Coronary artery (tissue), 2 donors: ENCODE measurements around the gene VPS11.

Experiments used
- DNase-seq: peaks from one replicate; pipeline ENCODE4 v3.0.0-alpha.2; 2017; ENCODE audit warnings: low spot score
- H3K27ac ChIP-seq, 2 donors: fragments of 200-600 bp; sonication (generic); one replicate each; pipeline ENCODE4 v1.5.1; 2016 to 2019
- H3K4me3 ChIP-seq: fragments of 200-600 bp; sonication (generic); 2 replicates; pipeline ENCODE4 v1.5.1; 2016; ENCODE audit warnings: mild to moderate bottlenecking, moderate library complexity
- TF ChIP-seq, protein P1 (sequence below): fragments of 200-600 bp; sonication (generic); IDR thresholded peaks from one replicate; pipeline ENCODE4 v1.5.1; 2019; ENCODE audit warnings: antibody characterized with exemption

The VPS11 gene

DNA sequence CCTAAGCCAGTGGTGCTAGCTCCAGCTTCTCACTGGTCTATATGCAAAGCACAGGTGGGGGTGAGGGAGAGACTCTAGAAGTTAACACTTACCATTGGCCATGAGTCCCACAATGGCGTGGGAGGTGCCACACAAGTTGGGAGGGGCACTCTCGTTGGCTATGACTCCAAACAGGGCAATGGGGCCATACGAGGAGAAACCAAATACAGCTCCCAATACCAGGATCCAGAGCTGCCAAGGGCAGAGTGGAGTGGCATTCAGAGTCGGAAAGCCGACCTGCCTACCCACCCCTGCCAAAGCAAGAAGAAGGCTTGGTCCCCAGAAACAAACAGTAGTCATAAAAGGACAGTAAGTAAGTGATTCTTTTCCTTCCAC, 42.5 kb upstream of the VPS11 start:
- TF ChIP-seq, protein P1, sequence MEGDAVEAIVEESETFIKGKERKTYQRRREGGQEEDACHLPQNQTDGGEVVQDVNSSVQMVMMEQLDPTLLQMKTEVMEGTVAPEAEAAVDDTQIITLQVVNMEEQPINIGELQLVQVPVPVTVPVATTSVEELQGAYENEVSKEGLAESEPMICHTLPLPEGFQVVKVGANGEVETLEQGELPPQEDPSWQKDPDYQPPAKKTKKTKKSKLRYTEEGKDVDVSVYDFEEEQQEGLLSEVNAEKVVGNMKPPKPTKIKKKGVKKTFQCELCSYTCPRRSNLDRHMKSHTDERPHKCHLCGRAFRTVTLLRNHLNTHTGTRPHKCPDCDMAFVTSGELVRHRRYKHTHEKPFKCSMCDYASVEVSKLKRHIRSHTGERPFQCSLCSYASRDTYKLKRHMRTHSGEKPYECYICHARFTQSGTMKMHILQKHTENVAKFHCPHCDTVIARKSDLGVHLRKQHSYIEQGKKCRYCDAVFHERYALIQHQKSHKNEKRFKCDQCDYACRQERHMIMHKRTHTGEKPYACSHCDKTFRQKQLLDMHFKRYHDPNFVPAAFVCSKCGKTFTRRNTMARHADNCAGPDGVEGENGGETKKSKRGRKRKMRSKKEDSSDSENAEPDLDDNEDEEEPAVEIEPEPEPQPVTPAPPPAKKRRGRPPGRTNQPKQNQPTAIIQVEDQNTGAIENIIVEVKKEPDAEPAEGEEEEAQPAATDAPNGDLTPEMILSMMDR, result no peak
- Histone ChIP-seq H3K27ac (peak overlapping the region in 1 of 2 donors; percentile 63), H3K4me3 (no peak overlapping the region)
- DNase-seq, result no peak

DNA sequence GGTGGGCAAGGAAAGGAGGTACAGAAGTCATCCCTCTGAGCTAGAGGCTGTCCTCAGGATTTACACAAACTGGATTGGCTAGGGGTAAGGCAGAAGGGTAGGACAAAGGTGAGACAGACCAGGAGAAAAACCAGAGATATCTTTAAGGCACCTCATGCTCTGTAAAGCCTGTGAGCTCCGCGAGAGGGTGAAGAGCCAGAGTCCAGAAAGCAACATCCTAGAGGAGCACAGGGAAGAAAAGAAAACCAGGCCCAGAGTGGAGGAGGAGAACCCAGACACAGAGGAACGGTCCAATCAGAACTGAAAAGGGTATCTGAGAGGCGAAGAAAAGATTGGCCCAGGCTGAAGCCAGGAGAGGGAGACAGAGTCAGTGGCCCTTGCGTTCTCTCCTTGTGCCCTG, 42.1 kb upstream of the VPS11 start:
- TF ChIP-seq, protein P1, result no peak
- H3K27ac ChIP-seq, result peak overlapping the region in 1 of 2 donors; percentile 63
- DNase-seq, result no peak
- H3K4me3 ChIP-seq, result no peak overlapping the region

DNA sequence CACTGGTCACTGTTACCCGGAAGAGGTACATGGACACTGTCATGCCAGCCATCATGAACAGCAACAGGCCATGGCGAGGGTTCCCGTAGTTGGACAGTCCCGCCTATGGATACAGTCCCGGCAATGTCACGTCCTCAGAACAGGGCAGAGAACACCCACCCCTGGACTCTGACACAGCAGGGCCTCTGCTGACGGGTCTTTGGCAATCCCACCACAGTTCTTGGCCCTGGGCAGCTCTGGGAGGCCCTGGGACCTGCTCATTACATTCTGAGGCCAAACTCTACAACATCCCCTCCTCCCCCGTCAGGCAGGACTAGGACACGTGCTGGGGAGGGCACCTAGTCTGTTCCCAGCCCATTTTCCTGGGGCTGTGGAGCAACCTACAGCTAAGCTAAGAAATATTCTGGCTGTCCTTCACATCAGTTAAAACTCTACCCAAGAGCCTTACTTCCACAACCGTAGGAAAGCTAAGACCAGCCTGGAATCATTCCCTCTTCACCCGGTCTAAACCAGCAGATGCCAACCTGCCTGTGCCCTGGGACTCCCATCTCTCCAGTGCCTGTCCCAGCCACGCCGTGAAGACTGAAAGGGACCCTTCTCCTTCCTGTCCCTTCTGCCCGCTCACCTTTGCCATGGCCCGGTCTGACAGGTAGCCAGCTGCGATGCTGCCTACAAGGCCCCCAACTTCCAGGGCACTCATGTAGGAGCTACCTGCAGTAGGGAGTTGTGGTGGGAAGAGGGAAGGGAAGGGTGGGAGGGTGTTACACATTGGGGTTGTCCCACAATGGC, 41.4 kb upstream of the VPS11 start:
- H3K27ac ChIP-seq, result no peak overlapping the region
- no peak for DNase-seq
- TF ChIP-seq, protein P1, result no peak
- no peak overlapping the region for H3K4me3 ChIP-seq

DNA sequence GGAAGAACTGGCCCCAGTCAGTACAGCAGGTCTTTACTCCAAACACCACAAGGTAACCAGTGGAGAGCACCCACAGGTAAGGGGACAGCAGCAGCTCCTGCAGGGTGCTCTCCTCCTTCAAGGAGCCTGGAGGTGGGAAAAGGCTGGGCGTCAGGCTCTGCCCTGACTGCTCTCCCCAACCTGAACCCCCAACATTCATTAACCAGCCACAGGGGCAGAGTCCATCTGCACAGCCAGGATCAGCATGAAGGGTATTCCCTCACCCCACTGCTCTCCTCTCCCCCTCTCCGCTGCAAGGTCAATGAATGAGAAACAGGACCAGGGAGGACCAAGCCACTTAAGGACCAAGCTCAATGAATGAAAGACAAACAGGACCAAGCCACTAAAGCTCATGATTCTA, 40.6 kb upstream of the VPS11 start:
- H3K4me3 ChIP-seq, result no peak overlapping the region
- no peak for DNase-seq
- H3K27ac ChIP-seq, result no peak overlapping the region
- TF ChIP-seq, protein P1, result no peak

DNA sequence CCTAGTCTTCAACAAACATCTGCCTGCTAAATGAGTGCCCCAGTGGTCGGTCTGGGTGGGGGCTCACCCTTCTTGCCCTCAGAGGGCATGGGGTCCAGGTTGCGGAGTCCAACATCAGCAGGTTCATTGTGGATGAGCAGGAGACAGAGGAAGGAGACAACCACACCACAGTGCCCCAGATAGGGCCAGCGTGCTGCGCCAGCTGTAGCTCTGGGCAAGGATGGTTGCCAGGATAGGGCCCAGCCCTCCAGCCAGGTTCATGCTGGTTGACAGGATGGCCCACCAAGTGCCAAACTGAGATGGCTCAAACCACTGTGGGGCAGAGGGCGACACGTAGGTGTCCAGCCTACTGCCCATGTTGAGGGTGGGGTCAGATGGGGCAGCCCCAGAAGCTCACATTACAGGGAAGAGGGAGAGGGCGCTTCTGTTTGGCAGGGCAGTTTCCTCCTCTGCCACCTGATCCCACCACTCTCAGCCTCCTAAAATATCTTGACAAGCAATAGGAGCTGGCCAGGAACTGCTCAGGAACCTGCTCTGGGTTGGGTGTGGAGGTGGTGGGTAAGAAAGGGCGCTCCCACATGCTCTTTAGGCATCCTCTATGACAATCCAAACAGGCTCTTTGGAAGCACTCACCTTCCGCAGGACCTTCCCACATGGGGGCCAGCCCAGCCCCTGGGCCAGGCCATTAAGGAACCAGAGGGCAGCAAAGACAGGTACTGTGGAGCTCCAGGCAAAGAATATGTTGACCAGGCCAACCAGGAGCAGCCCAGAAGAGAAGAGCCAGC, 39.9 kb upstream of the VPS11 start:
- H3K27ac ChIP-seq, result no peak overlapping the region
- DNase-seq, result no peak
- no peak overlapping the region for H3K4me3 ChIP-seq
- TF ChIP-seq, protein P1, result no peak

DNA sequence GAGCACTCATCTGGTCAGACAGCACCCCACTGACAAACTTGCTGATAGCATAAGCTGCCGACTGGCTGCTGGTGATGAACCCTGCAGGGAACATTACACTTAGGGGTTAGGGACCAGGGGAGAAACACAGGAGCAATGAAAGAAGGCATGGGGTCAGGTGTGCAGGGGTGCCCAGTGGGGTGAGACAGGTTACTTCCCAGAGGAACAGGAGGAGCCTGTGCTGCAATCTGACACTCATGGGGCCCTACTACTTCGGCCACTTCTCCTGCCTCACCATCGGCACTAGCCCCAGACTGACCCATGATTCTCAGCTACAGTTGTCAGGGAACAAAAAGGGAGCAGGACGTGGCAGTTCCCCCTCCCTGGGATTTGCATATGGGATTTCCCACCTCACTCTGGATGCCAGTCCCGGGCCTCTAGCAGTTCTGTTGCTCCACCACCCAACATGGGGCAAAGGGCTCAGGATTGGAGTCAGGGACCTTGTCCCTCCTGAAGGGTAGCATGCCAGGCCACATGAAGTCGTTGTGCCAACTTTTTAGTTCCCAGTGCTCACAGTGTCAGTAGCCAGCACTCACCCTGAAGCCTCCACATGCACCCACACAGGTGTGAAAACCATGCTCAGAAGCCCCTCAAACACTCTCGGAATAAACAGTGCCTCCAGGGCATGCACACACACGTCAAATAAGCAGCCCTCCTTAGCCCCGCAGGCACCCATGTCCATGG, 39.1 kb upstream of the VPS11 start:
- Histone ChIP-seq H3K4me3 (no peak overlapping the region), H3K27ac (peak overlapping the region in 1 of 2 donors; percentile 85)
- no peak for DNase-seq
- TF ChIP-seq, protein P1, result no peak
